Duodenal mucosa (tissue), 2 donors: ENCODE data around the gene ANGPTL8.
A peak's percentile ranks its signal among the peaks of the same experiment; 100 is the strongest.

Experiments
- H3K27ac ChIP-seq: one replicate; pipeline ENCODE4 v1.7.0; 2013; ENCODE audit warnings: low read depth, low read length
- H3K27me3 ChIP-seq, 2 donors: one replicate each; pipeline ENCODE4 v1.7.0; 2013; ENCODE audit warnings: low read length in 2 of 2, control low read depth in 1 of 2; ENCODE audit not compliant: insufficient read depth in 2 of 2, control insufficient read depth in 1 of 2
- H3K36me3 ChIP-seq, 2 donors: one replicate each; pipeline ENCODE4 v1.7.0; 2013; ENCODE audit warnings: low read length in 2 of 2, control low read depth in 1 of 2; ENCODE audit not compliant: insufficient read depth in 2 of 2, control insufficient read depth in 1 of 2
- H3K4me1 ChIP-seq, 2 donors: one replicate each; pipeline ENCODE4 v1.7.0; 2013; ENCODE audit warnings: low read length in 2 of 2, control low read depth in 1 of 2; ENCODE audit not compliant: insufficient read depth in 2 of 2, control insufficient read depth in 1 of 2
- H3K4me3 ChIP-seq, 2 donors: one replicate each; pipeline ENCODE4 v1.7.0; 2013; ENCODE audit warnings: low read length in 2 of 2, low read depth in 1 of 2
- H3K9ac ChIP-seq, 2 donors: one replicate each; pipeline ENCODE4 v1.7.0; 2013; ENCODE audit warnings: low read length in 2 of 2, low read depth in 1 of 2
- H3K9me3 ChIP-seq, 2 donors: one replicate each; pipeline ENCODE4 v1.7.0; 2013; ENCODE audit warnings: low read length in 2 of 2, control low read depth in 1 of 2; ENCODE audit not compliant: control insufficient read depth in 1 of 2

Gene ANGPTL8

DNA sequence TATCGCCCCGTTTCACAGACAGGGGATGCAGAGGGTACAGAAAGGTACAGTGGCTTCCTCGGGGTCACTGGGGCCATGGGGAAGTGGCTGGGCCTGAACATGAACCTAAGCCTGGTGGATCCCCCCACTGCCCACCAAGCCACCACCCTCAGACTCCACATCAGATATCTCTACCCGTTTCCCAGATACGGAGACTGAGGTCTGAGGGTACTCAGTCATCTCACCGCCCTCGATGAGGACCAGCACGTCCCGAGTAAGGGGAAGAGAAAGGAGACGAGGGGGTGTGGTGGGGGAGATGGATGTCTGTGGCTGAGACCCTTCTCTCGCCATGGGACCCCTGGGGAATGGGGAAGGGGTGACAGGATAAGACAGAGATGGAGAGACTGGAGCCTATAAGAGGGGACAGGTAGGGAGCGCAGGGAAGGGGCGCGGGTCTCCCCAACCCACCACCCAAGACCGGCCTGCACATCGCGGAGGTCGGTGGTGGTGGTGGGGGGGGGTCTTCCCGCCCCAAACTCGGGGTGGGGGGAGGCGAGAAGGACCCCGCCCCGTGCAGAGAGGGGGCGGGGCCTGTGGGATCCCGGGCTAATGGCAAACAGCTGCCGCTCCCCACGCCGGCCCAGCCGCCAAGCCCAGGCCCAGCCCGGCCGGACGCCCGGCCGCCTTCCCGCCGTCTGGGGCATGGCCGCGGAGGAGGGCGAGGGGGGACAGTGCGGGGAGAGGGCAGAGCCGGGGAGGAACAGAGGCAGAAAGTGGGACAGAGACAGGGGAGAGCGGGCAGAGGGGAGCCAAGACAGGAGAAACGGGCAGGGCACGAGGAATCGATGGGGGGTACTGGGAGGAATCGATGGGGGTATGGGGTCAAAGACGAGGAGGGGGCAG lies 42.8 kb upstream of the ANGPTL8 start:
- Histone ChIP-seq H3K4me1 (peaks cover 5 to 17% of the 10 kb centered on the region in 2 donors), H3K27ac (peak overlapping the region; percentile 62), H3K9me3 (no peaks in the 10 kb centered on the region), H3K36me3 (peaks cover 5 to 18% of the 10 kb centered on the region in 2 donors), H3K9ac (peak overlapping the region; percentile 75 to 84), H3K4me3 (peak overlapping the region; percentile 83 to 87), H3K27me3 (no peaks in the 10 kb centered on the region)

DNA sequence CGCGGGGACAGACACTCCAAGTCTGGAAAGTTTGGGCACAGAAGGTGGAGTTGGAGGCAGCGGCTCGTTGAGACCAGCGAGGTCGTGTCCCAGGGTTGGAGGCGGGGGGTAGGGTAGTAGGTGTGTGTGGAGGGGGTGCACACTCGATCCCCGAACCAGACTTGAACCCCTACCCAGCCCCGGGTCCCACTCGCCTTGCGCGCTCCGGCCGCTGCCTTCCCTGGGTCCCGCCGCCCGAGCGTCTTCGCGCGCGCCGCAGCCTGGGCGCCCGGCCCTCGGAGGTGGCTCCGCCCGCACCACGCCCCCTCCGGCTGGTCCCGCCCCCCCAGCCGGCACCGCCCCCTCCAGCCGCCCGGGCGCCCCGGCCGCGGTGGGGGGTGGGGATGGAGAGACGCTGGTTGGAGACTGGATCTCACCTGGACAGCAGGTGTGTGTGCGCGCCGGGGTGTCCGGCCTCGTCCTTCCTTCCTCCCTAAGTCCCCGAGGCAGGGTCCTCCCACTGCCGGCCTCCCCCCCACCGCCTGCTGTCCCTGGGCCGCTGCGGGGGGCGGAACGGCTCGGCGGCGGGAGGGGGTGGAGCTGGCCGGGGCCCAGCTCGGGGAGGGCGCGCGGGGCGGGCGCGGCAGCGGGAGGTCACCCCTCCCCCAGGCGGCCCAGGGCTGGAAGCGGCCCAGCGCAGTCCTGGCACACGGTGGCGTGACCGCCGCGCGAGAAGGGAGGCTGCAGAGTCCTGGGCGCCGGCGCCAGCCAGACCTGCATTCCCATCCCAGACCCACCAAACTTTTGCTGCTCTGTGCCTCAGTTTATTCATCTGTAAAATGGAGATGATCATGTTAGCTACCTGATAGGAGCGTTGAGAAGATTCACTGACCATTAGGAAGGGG lies 41.9 kb upstream of the ANGPTL8 start, which contains the start of gene KANK2:
Gene KANK2, minus strand, starts transcription at position 255 of the 884 bp plus-strand sequence. CDS start 3,034 bp downstream, outside the sequence.
- Histone ChIP-seq H3K27me3 (no peaks in the 10 kb centered on the region), H3K9ac (peak within 1 kb of the TSS; percentile 75 to 84), H3K27ac (peak within 1 kb of the TSS; percentile 70), H3K4me3 (peak within 1 kb of the TSS; percentile 83 to 87), H3K4me1 (peaks cover 5 to 17% of the 10 kb centered on the region in 2 donors), H3K9me3 (no peaks in the 10 kb centered on the region), H3K36me3 (peaks cover 5 to 18% of the 10 kb centered on the region in 2 donors)

DNA sequence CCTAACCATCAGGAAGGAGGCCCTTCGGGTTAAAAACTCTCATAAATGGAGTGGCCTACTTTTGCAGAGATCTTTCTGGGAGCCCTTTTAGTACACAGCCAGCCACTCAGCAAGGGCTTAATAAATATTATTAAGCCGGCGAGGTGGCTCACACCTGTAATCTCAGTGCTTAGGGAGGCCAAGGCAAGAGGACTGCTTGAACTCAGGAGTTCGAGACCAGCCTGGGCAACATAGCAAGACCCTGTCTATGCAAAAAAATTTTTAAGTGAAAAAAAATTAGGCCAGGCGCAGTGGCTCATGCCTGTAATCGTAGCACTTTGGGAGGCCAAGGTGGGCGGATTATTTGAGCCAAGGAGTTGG lies 41.3 kb upstream of the ANGPTL8 start:
- H3K9ac ChIP-seq: no peak overlapping the region
- H3K36me3 ChIP-seq: peaks cover 5 to 12% of the 10 kb centered on the region in 2 donors
- H3K27me3 ChIP-seq: no peaks in the 10 kb centered on the region
- H3K4me3 ChIP-seq: peak overlapping the region; percentile 45 to 83
- H3K4me1 ChIP-seq: peaks cover 5 to 17% of the 10 kb centered on the region in 2 donors
- no peaks in the 10 kb centered on the region for H3K9me3 ChIP-seq
- H3K27ac ChIP-seq: no peak overlapping the region

DNA sequence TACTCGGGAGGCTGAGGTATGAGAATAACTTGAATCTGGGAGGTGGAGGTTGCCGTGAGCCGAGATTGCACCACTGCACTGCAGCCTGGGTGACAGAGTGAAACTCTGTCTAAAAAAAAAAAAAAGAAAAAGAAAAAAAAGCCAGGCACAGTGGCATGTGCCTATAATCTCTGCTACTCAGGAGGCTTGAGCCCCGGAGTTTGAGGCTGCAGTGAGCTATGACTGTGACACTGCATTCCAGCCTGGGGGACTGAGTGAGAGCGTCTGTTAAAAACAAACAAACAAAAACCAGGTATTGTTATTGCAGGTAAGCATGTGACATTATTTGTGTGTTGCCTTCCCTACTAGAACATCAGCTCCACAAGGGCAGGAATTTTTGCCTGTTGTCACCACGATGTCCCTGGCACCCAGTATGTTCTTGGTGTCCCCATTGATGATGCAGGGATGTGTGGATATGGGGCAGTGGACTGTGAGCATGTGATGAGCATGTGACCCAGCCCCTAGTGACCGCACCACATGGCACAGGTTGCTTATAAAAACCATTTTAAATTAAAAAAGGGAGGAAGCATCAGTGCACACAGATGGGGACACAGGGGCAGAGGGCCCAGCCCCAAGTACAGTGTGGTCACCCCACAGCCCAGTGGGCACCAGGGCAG lies 40.5 kb upstream of the ANGPTL8 start:
- Histone ChIP-seq H3K9ac (no peak overlapping the region), H3K4me1 (peaks cover 5 to 17% of the 10 kb centered on the region in 2 donors), H3K36me3 (peaks cover 5 to 6% of the 10 kb centered on the region in 2 donors), H3K4me3 (no peak overlapping the region), H3K27me3 (no peaks in the 10 kb centered on the region), H3K27ac (no peak overlapping the region), H3K9me3 (no peaks in the 10 kb centered on the region)

DNA sequence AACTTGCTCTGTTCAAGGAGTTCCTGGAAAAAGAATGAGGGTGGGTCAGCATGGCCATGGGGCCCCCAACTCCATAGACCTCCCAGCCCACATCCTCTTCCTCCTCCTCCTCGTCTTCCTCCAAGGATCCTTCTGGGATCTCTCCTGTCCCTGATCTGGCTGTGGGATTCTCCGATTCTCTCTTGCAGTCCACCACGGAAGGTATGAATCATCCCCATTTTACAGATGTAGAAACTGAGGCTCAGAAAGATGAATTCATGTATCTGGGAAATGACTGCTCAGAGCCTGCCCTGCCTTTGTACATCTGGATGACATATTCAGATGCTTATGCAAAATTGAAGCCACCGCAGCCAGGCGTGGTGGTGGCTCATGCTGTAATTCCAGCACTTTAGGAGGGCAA lies 39.9 kb upstream of the ANGPTL8 start:
- peaks cover 5 to 17% of the 10 kb centered on the region in 2 donors for H3K4me1 ChIP-seq
- no peak overlapping the region for H3K27ac ChIP-seq
- H3K4me3 ChIP-seq: no peak overlapping the region
- H3K9ac ChIP-seq: no peak overlapping the region
- H3K27me3 ChIP-seq: no peaks in the 10 kb centered on the region
- H3K9me3 ChIP-seq: no peaks in the 10 kb centered on the region
- H3K36me3 ChIP-seq: peaks cover 4 to 5% of the 10 kb centered on the region in 2 donors

DNA sequence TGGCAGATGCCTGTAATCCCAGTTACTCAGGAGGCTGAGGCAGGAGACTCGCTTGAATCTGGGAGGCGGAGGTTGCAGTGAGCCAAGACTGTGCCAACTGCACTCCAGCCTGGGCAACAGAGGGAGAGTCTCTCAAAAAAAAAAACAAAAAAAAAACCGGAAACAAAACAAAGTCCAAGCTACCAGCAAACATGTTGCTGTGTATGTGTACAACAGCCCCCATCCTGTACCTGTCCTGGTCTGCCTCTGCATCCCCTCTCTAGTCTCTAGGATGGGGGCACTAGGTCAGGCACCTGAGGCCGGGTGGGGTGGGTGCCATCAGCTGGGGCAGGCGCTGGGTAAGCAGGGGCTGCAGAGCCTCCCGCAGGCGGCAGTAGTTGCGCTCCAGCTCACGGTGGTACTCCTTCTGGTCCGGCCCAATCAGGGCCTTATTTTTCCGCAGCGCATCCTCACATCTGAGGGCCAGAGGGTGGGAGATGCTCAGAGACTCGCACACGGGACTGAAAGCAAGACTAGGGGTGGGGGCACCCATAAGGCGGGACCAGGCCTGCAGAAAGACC lies 39.3 kb upstream of the ANGPTL8 start:
- no peaks in the 10 kb centered on the region for H3K27me3 ChIP-seq
- H3K27ac ChIP-seq: no peak overlapping the region
- H3K4me1 ChIP-seq: peaks cover 5 to 15% of the 10 kb centered on the region in 2 donors
- H3K36me3 ChIP-seq: peaks cover 4 to 5% of the 10 kb centered on the region in 2 donors
- H3K9me3 ChIP-seq: no peaks in the 10 kb centered on the region
- H3K4me3 ChIP-seq: no peak overlapping the region
- no peak overlapping the region for H3K9ac ChIP-seq

DNA sequence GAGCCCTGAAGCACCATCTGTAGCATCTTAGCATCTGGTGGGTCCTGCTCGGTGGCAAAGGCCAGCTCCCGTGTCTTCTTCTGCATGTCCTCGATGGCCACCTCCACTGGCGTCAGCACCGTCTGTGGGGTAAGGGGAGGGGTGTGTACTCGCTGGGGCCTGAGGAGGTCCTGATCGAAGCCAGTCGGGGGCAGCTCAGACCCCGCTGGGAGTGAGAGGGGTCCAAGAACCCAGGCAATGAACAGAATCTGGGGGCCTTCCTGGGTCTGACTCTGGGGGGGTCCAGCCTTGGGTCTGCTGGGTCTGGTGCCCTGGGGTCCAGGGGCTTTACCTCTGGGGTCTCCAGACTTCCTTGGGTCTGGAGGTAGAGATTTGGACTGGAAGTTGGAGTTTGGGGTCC lies 38.5 kb upstream of the ANGPTL8 start:
- no peaks in the 10 kb centered on the region for H3K27me3 ChIP-seq
- H3K4me3 ChIP-seq: no peak overlapping the region
- H3K36me3 ChIP-seq: peaks cover 4 to 5% of the 10 kb centered on the region in 2 donors
- H3K9ac ChIP-seq: no peak overlapping the region
- no peak overlapping the region for H3K27ac ChIP-seq
- H3K9me3 ChIP-seq: no peaks in the 10 kb centered on the region
- peaks cover 0 to 10% of the 10 kb centered on the region in 2 donors for H3K4me1 ChIP-seq

DNA sequence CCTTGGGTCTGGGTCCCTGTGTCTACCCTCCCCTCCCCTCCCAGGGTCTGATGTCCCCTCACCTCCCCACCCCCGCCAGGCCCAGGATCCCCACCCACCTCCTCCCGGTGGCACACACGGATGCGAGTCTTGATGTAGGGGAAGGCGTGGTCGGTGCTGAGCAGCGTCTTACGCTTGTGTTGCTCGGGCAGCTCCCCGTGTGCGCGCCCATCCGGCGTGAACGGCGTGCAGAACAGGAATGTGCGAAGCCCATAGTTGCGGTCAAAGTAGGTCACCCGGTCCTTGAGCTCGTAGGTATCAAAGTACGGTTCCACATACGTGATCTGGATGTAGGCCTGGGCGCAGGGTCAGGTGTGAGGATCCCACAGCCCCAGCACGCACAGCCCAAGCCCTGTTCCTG lies 37.6 kb upstream of the ANGPTL8 start:
- H3K27me3 ChIP-seq: no peaks in the 10 kb centered on the region
- peaks cover 0 to 5% of the 10 kb centered on the region in 2 donors for H3K4me1 ChIP-seq
- no peak overlapping the region for H3K27ac ChIP-seq
- no peak overlapping the region for H3K4me3 ChIP-seq
- H3K9ac ChIP-seq: no peak overlapping the region
- no peaks in the 10 kb centered on the region for H3K9me3 ChIP-seq
- peaks cover 4 to 5% of the 10 kb centered on the region in 2 donors for H3K36me3 ChIP-seq

DNA sequence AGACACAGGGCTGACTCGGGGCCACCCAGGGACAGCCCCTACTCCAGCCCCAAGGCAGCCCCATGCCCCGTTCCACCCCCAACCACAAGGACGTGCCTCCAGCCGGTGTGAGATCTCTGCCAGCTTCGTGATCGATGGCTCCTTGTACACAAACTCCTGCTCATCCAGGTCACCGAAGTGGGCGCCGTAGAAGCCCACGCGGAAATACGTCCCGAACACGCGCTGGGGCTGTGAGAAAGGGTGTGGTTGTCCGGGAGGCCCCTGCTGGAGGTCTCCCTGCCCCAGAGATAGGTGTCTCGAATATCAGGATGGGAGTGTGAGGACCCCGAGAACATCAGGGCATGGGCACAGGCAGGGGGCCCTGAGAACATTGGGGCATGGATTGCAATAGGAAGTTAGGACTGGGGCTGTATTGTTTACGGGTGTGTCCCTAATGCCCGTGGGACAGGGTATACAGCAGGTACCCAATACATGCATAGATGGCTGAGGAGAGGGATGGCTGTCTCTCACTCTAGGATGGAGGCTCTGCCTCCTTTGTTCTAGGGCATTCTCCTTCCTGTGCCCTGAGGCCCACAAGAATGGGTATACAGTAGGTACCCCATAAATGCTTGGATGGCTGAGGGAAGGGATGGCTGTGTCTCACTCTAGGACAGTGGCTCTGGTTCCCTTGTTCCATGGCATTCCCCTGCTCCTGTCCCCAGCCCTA lies 36.8 kb upstream of the ANGPTL8 start:
- Histone ChIP-seq H3K4me1 (peaks cover 0 to 5% of the 10 kb centered on the region in 2 donors), H3K9me3 (no peaks in the 10 kb centered on the region), H3K27me3 (no peaks in the 10 kb centered on the region), H3K4me3 (no peak overlapping the region), H3K9ac (no peak overlapping the region), H3K27ac (peak overlapping the region; percentile 54), H3K36me3 (peaks cover 4 to 5% of the 10 kb centered on the region in 2 donors)
